Measurements from ENCODE around the gene TLR1.
"Not testable (repeated sequence)": the region's sequence is repeated elsewhere in the genome, so short reads cannot be mapped to it uniquely, and the experiment has no call there.

The TLR1 gene, protein sequence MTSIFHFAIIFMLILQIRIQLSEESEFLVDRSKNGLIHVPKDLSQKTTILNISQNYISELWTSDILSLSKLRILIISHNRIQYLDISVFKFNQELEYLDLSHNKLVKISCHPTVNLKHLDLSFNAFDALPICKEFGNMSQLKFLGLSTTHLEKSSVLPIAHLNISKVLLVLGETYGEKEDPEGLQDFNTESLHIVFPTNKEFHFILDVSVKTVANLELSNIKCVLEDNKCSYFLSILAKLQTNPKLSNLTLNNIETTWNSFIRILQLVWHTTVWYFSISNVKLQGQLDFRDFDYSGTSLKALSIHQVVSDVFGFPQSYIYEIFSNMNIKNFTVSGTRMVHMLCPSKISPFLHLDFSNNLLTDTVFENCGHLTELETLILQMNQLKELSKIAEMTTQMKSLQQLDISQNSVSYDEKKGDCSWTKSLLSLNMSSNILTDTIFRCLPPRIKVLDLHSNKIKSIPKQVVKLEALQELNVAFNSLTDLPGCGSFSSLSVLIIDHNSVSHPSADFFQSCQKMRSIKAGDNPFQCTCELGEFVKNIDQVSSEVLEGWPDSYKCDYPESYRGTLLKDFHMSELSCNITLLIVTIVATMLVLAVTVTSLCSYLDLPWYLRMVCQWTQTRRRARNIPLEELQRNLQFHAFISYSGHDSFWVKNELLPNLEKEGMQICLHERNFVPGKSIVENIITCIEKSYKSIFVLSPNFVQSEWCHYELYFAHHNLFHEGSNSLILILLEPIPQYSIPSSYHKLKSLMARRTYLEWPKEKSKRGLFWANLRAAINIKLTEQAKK

DNA sequence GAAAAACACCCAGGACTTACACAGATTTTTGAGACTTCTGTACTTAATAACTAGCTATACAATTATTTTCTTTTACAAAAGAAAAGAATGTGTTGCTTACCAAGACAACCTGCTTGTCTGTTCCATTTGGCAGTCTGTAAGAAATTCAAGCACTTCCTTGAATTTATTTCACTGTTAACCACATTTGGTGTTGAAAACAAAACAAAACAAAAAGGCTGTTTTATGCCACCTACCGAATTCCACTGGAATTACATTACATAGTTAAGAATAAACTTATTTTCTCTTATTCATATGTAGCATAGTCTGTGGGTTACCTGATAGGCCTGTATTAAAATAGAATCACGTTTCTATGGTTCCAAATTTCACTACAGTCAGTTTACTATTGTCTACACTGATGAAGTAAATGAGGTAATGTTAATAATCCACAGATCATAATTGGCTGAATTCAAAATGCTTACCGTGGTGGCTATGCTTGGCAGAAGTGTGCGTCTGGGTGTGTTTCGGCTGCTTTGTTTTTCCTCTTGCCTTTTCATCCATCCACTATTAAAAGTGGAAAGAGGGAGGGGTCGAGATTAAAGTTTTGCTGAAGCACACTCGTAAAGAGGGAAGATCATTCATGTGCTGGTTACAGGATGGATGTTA, at the start of gene TLR1:
TSS of gene TLR1 (minus strand) at position 138 of the 642 bp plus-strand sequence. CDS start 5,960 bp downstream, outside the sequence.
- DNase-seq = no peak

GRCh38 chr4:38846015-38846414, 41.4 kb upstream of the TLR1 start:
- DNase-seq = no peak

DNA sequence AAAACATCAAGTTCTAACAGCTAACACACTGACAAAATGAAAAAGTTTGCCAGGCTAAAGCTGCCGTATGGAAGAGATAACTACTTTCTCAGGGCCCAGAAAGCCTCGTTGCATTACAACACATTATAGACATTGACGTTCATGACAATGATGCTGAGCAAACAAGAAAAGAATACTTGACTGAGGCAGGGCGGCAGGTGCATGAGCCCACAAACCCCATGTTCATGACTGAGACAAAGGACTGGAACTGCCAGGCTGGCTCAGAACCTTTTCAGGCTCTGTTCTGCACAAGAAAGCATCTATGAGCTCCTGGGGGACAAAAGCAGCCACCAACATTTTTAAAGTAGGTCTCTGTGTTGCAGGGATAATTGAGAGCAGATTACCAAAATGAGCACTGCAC, 38.4 kb upstream of the TLR1 start:
- no peak for DNase-seq

GRCh38 chr4:38837849-38838248, 33.3 kb upstream of the TLR1 start:
- no peak for DNase-seq

GRCh38 chr4:38837334-38837733, 32.7 kb upstream of the TLR1 start:
- no peak for DNase-seq

DNA sequence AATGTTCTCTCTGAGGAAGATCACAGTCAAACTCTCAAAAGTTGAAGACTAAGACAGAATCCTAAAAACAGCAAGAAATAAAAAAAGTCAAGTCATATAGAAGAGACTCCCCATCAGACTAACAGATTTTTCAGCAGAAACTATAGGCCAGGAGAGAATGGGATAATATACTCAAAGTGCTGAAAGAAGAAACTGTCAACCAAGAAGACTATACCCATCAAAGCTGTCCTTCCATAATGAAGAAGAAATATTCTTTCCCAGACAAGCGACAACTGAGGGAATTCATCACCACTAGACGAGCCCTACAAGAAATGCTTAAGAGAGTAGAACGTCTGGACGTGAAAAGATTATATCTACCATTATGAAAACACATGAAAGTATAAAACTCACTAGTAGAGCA, 30.0 kb upstream of the TLR1 start:
- no peak for DNase-seq

DNA sequence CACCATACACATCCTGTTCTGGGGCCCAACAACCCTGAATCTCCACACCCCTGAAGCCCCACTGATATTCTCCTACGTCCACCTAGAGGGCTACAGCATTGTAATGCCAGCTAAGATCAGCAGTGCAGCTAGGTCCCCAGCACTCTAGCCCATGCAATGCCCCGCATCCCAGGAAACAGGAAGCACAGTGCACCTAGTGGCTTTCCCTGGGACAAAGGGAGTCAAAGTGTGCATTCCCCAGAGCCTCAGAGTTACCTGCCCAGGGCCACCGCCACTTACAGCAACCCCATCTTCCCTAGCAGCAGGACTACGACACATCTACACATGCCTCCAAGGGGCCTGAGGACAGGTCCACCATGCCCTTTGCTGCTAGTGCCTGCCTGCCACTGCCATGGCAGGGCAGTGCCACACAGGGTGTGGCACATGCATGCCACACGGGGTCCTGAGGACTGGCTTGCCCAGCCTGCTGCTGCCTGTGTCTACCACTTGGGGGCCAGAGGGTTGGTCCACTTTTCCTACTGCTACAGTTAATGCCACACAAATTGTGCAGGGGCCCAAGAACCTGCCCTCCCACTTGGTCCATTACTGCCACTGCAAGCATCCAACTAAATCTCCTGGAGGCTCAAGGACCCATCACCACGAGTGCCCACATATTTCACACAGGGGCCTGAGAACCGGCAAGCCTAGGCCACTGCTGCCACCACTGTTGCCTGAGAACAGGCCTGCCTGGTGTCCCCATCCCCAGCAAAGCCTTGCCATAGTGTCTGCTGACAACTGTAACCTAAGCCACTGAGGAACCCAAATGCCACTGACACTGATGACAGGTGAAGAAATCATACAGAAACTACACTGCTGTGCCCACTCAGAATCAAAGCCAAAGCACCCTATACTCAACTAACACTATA, 28.3 kb upstream of the TLR1 start:
- no peak for DNase-seq

GRCh38 chr4:38832206-38832605, 27.6 kb upstream of the TLR1 start:
- DNase-seq = no peak

DNA sequence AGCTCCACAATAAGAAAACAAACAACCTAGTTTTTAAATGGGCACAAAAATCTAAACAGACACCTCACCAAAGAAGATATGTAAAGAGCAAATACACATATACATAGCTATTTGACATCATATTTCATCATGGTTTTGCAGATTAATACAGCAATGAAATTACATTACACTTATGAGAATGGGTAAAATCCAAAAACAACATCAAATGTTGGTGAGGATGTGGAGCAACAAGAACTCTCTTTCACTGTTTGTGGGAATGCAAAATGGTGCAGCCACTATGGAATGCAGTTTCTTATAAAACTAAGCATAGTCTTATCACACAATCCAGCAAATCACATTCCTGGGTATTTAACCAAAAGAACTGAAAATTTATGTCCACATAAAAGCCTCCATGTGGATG, 27.1 kb upstream of the TLR1 start:
- DNase-seq = no peak

DNA sequence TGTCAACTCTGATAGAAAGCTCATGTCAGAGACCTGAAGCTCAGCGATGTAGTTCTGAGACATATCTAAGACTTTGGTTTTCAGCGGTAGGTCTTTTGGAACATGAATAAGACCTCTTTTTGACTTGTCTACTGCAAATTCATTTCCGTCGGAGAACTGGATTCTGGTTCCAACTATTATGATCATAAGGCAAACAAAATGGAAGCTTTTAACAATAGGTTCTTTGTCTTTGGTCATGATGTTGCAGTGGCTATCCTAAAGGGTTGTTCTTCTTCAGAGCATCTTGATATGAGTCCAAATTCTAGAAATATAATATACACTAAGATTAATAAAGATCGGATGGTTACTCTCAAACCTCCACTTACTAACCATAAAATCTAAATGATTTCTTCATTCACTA, 24.6 kb upstream of the TLR1 start:
- DNase-seq = no peak

DNA sequence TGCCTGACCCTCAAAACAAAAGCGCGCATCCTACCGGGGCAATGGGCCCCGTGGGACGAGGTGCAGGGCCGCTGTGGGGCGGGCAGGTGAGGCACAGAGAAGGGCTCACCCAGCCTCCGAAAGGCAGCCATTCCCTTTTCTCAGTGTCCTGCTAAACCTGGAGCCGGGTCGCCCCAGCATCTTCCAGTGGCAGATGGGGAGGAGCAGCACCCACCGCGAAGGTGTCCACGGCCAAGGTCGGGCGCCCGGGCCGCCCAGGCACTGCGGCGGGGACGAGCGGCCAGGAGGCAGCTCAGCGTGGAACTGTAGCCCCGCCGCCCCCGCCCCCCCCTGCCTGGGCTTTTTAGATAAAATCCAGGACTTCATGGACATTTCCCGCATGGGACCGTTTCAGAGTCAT, 19.2 kb upstream of the TLR1 start:
- no peak for DNase-seq

DNA sequence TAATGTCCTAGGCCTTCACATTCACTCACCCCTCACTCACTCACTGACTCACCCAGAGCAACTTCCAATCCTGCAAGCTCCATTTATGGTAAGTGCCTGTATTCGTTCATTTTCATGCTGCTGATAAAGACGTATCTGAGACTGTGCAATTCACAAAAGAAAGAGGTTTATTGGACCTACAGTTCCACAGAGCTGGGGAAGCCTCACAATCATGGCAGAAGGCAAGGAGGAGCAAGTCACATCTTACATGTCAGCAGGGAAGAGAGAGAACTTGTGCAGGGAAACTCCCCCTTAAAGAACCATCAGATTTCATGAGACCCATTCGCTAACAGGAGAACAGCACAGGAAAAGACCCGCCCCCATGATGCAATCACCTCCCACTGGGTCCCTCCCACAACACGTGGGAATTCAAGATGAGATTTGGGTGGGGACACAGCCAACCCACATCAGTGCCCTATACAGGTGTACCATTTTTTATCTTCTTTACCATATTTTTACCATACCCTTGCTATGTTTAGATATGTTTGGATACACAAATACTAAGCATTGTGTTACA, 18.2 kb upstream of the TLR1 start:
- DNase-seq = no peak

DNA sequence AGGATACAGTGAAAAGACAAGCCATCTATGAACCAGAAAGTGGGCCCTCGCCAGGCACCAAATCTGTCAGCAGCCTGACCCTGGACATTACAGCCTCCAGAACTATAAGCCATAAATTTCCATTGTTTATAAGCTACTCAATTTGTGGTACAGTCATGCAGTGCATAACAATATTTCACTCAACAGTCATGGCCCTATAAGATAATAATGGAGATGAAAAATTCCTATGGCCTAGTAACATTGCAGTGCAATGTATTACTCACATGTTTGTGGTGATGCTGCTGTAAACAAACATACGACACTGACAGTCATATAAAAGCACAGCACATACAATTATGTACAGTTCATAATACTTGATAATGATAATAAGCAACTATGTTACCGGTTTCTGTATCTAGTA, 17.1 kb upstream of the TLR1 start:
- DNase-seq = no peak

DNA sequence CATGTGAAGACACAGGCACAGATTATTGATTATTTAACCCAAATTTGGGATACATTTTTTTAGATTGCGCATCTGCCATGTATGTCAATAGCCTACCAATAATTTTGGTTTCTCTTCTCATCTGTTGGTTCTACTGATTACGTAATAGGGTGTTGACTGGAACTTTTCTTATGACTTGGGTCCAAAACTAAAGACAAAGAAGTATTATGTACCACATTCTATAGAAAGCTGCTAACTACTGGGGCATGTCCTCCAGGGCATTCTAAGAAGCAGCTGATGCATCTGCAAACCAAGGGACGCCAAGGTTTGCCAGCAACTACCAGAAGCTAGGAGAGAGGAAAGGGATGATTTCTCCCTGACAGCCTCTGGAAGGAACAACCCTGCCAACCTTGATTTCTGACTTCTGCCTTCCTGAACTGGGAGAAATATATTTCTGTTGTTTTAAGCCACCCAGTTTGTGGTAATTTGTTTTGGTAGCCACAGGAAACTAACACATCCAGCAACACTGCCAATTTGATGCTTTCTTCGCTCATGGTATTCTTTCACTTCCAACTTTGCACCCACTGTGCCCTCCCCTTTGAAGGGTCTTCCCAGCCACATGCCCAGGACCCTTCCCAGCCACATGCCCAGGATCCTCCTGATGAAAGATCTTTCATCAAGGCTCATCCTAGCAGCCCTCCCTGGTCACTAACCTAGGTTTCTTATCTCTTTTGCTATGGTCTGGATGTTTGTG, 15.9 kb upstream of the TLR1 start:
- no peak for DNase-seq

- no peak for DNase-seq
These were observed 15.0 kb upstream of the TLR1 start for GRCh38 chr4:38819569-38819968.

GRCh38 chr4:38818441-38818976, 13.9 kb upstream of the TLR1 start:
- no peak for DNase-seq

DNA sequence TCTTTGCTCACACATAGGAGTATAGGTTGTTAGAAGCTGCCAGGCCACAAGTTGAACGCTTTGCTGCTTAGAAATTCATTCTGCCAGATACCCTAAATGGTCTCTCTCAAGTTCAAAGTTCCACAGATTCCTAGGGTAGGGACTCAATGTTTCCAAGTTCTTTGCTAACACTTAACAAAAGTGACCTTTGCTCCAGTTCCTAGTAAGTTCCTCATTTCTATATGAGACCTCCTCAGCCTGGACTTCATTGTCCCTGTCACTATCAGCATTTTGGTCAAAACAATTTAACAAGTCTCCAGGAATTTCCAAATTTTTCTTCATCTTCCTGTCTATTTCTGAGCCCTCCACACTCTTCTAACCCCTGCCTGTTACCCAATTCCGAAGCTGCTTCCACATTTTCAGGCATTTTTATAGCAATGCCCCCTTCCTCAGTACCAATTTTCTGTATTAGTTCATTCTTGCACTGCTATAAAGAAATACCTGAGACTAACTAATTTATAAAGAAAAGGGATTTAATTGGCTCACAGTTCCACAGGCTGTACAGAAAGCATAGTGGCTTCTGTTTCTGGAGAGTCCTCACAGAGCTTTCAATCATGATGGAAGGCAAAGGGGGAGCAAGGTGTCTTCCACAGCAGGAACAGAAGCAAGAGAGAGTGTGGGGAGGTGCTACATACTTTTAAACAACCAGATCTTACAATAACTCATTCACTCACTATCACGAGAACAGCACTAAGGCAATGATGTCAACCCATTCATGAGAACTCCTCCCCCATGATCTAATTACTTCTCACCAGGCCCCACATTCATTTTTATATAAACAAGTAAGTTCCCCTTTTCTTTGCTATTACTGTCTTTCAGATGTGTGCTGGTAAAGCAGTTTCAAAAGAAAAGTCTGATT, 11.5 kb upstream of the TLR1 start:
- DNase-seq = no peak

GRCh38 chr4:38814386-38814785, 9.8 kb upstream of the TLR1 start:
- no peak for DNase-seq

- no peak for DNase-seq
These were observed 6.7 kb upstream of the TLR1 start for GRCh38 chr4:38811297-38811696.

- DNase-seq = not testable (repeated sequence)
These were observed 2.9 kb upstream of the TLR1 start for GRCh38 chr4:38807462-38807861.
